Measurements from ENCODE around the gene NXPH3. TPM values are rescaled to one million over a fixed set of nuclear protein-coding genes. Genes with fewer than 3 reads are reported as not detected.

NXPH3 gene
- total RNA-seq, 1 donor from 2014 or later: not detected

- intact Hi-C loops (cut with micrococcal nuclease): no loop called here
Measured at GRCh38 chr17:49574945-49575678, 559 bp upstream of the NXPH3 start.

- intact Hi-C loops (cut with micrococcal nuclease): no loop called here
Measured at GRCh38 chr17:49576088-49576916, 631 bp downstream of the NXPH3 start.

GRCh38 chr17:49576917-49577649 is 1.4 kb downstream of the NXPH3 start:
- intact Hi-C loops (cut with micrococcal nuclease): no loop called here

- intact Hi-C loops (cut with micrococcal nuclease): no loop called here
Measured at GRCh38 chr17:49577650-49577934, 1.9 kb downstream of the NXPH3 start.

GRCh38 chr17:49577963-49578362 is 2.3 kb downstream of the NXPH3 start:
- intact Hi-C loops (cut with micrococcal nuclease): no loop called here

GRCh38 chr17:49578414-49578813 is 2.7 kb downstream of the NXPH3 start:
- intact Hi-C loops (cut with micrococcal nuclease): no loop called here

GRCh38 chr17:49578952-49579500 is 3.4 kb downstream of the NXPH3 start:
- intact Hi-C loops (cut with micrococcal nuclease): no loop called here

- intact Hi-C loops (cut with micrococcal nuclease): no loop called here
Measured at GRCh38 chr17:49579522-49579921, 3.9 kb downstream of the NXPH3 start.

- intact Hi-C loops (cut with micrococcal nuclease): no loop called here
Measured at GRCh38 chr17:49580055-49580721, 4.5 kb downstream of the NXPH3 start.

GRCh38 chr17:49580981-49581647 is 5.4 kb downstream of the NXPH3 start:
- intact Hi-C loops (cut with micrococcal nuclease): no loop called here

- intact Hi-C loops (cut with micrococcal nuclease): no loop called here
Measured at GRCh38 chr17:49581648-49581998, 6.0 kb downstream of the NXPH3 start.

- intact Hi-C loops (cut with micrococcal nuclease): no loop called here
Measured at GRCh38 chr17:49582055-49582722, 6.5 kb downstream of the NXPH3 start.

- intact Hi-C loops (cut with micrococcal nuclease): no loop called here
Measured at GRCh38 chr17:49582789-49583188, 7.1 kb downstream of the NXPH3 start.

- intact Hi-C loops (cut with micrococcal nuclease): no loop called here
Measured at GRCh38 chr17:49583226-49583625, 7.6 kb downstream of the NXPH3 start.

- intact Hi-C loops (cut with micrococcal nuclease): no loop called here
Measured at GRCh38 chr17:49583889-49584288, 8.2 kb downstream of the NXPH3 start.

GRCh38 chr17:49585422-49586027 is 9.9 kb downstream of the NXPH3 start:
- intact Hi-C loops (cut with micrococcal nuclease): no loop called here

GRCh38 chr17:49587366-49588073 is 11.8 kb downstream of the NXPH3 start:
- intact Hi-C loops (cut with micrococcal nuclease): no loop called here

GRCh38 chr17:49588312-49588711 is 12.6 kb downstream of the NXPH3 start:
- intact Hi-C loops (cut with micrococcal nuclease): no loop called here
